C4-2B (cell line): ENCODE data around the gene FBXO21.
A peak's percentile ranks its signal among the peaks of the same experiment; 100 is the strongest.

ENCODE experiments used
- H3K27ac ChIP-seq: fragments of 450-650 bp; 2 replicates; pipeline ENCODE4 v1.5.1; 2017
- CTCF ChIP-seq: fragments of 450-650 bp; conservative IDR thresholded peaks from 2 replicates; pipeline ENCODE4 v1.5.1; 2017; ENCODE audit warnings: mild to moderate bottlenecking
- ZFX ChIP-seq: fragments of 450-650 bp; IDR thresholded peaks from 2 replicates; pipeline ENCODE4 v1.6.1; 2017

FBXO21 gene

GRCh38 chr12:117126335-117126734, 63.9 kb downstream of the FBXO21 start:
- no peak overlapping the region for H3K27ac ChIP-seq
- no peak for TF ChIP-seq CTCF
- no peak for TF ChIP-seq ZFX

- H3K27ac ChIP-seq, result no peak overlapping the region
- TF ChIP-seq ZFX (no peak), CTCF (no peak)
Observed at GRCh38 chr12:117125767-117126166, 64.5 kb downstream of the FBXO21 start.

- TF ChIP-seq ZFX (no peak), CTCF (no peak)
- H3K27ac ChIP-seq, result no peak overlapping the region
Observed at GRCh38 chr12:117125272-117125613, 65.0 kb downstream of the FBXO21 start.

GRCh38 chr12:117124421-117125271, 65.6 kb downstream of the FBXO21 start:
- no peak for TF ChIP-seq CTCF
- TF ChIP-seq ZFX, result no peak

GRCh38 chr12:117121441-117121840, 68.8 kb downstream of the FBXO21 start:
- H3K27ac ChIP-seq, result no peak overlapping the region
- no peak for TF ChIP-seq ZFX
- no peak for TF ChIP-seq CTCF

More at GRCh38 chr12:117124421-117125271, 65.6 kb downstream of the FBXO21 start:
- H3K27ac ChIP-seq, result no peak overlapping the region

- TF ChIP-seq CTCF, result no peak
- H3K27ac ChIP-seq, result no peak overlapping the region
Observed at GRCh38 chr12:117120787-117121186, 69.5 kb downstream of the FBXO21 start.

- TF ChIP-seq CTCF (peak; percentile 82), ZFX (no peak)
- H3K27ac ChIP-seq, result no peak overlapping the region
Observed at GRCh38 chr12:117119592-117120198, 70.6 kb downstream of the FBXO21 start.
